Activated CD8-positive, alpha-beta T cell treated with anti-CD3 and anti-CD28 coated beads, Interleukin-2, amount 10 ng/mL, durations not matched to agents 7 days and 5 days (primary cell): ENCODE measurements around the gene GPD2. TPM values are rescaled to one million over a fixed set of nuclear protein-coding genes. Genes with fewer than 3 reads are reported as not detected.
A peak's percentile ranks its signal among the peaks of the same experiment; 100 is the strongest.

Experiments used
- ATAC-seq: fragments of 150-1000 bp; cut with Tn5 transposase; one replicate; pipeline ENCODE4 v1.10.0; 2021; ENCODE audit warnings: moderate library complexity
- CTCF ChIA-PET: fragments of 350-600 bp; sonication (Branson Sonifier 250); formaldehyde crosslinking; loops from one replicate; lab custom pipeline; 2021; ENCODE audit warnings: antibody characterized with exemption; lab: Charles Lee
- POLR2A ChIA-PET: fragments of 350-600 bp; sonication (Branson Sonifier 250); formaldehyde crosslinking; loops from one replicate; lab custom pipeline; 2021; ENCODE audit warnings: antibody characterized with exemption; lab: Charles Lee
- DNase-seq: peaks from one replicate; pipeline ENCODE4 v3.0.0-alpha.2; 2020
- H3K27ac Mint-ChIP-seq: one replicate; pipeline ENCODE4 v1.8.0; 2021; ENCODE audit warnings: mild to moderate bottlenecking, mixed read lengths
- H3K27me3 Mint-ChIP-seq: one replicate; pipeline ENCODE4 v1.8.0; 2021; ENCODE audit warnings: low read depth, mixed read lengths
- H3K36me3 Mint-ChIP-seq: one replicate; pipeline ENCODE4 v1.8.0; 2021; ENCODE audit warnings: low read depth, mixed read lengths
- H3K4me1 Mint-ChIP-seq: one replicate; pipeline ENCODE4 v1.8.0; 2021; ENCODE audit warnings: low read depth, mixed read lengths
- H3K4me3 Mint-ChIP-seq: one replicate; pipeline ENCODE4 v1.8.0; 2021; ENCODE audit warnings: mild to moderate bottlenecking, mixed read lengths
- H3K9me3 Mint-ChIP-seq: one replicate; pipeline ENCODE4 v1.8.0; 2022; ENCODE audit warnings: mixed read lengths; ENCODE audit not compliant: insufficient read depth
- total RNA-seq, 2 experiments: library from RNA; stranded (reverse); gene quantifications; one replicate each; pipeline ENCODE4 v1.2.3, GENCODE V29; 2021

Gene GPD2
- total RNA-seq, 2 experiments from 2014 or later, result 13.6 to 14.7 TPM

- H3K27ac Mint-ChIP-seq, result no peak overlapping the region
- no peak for DNase-seq
- H3K4me3 Mint-ChIP-seq, result peak overlapping the region; percentile 88
- ChIA-PET CTCF (interaction anchor here (0.8 to 1.6 kb wide), 5 partner anchors 23 to 152 kb away, joined by 3 to 12 read pairs (median 4); no protein-coding TSS in a partner anchor), POLR2A (interaction anchor here (0.6 to 2.0 kb wide), 4 partner anchors 37 to 107 kb away, joined by 3 to 5 read pairs (median 4); no protein-coding TSS in a partner anchor)
- peaks cover 18% of the 10 kb centered on the region for H3K36me3 Mint-ChIP-seq
- no peaks in the 10 kb centered on the region for H3K9me3 Mint-ChIP-seq
- no peaks in the 10 kb centered on the region for H3K27me3 Mint-ChIP-seq
- H3K4me1 Mint-ChIP-seq, result peaks cover 28% of the 10 kb centered on the region
- ATAC-seq, result no peak
These were observed 1.2 kb downstream of the GPD2 start for GRCh38 chr2:156437272-156437930.

GRCh38 chr2:156437931-156438410, 1.8 kb downstream of the GPD2 start:
- Mint-ChIP-seq H3K36me3 (peaks cover 18% of the 10 kb centered on the region), H3K9me3 (no peaks in the 10 kb centered on the region), H3K27me3 (no peaks in the 10 kb centered on the region), H3K4me3 (peak overlapping the region; percentile 88), H3K4me1 (peaks cover 28% of the 10 kb centered on the region), H3K27ac (no peak overlapping the region)
- POLR2A ChIA-PET, result no interaction called here
- ATAC-seq, result no peak
- CTCF ChIA-PET, result interaction anchor here (1.4 to 1.6 kb wide), 4 partner anchors 8 to 151 kb away, joined by 3 to 6 read pairs (median 4); no protein-coding TSS in a partner anchor
- no peak for DNase-seq

- DNase-seq, result no peak
- ChIA-PET POLR2A (interaction anchor here (0.7 kb wide), 1 partner anchor 11 kb away, joined by 3 read pairs; no protein-coding TSS in a partner anchor), CTCF (no interaction called here)
- no peak overlapping the region for H3K4me3 Mint-ChIP-seq
- no peaks in the 10 kb centered on the region for H3K27me3 Mint-ChIP-seq
- ATAC-seq, result no peak
- peaks cover 21% of the 10 kb centered on the region for H3K36me3 Mint-ChIP-seq
- peaks cover 15% of the 10 kb centered on the region for H3K4me1 Mint-ChIP-seq
- no peaks in the 10 kb centered on the region for H3K9me3 Mint-ChIP-seq
- no peak overlapping the region for H3K27ac Mint-ChIP-seq
These were observed 6.9 kb downstream of the GPD2 start for GRCh38 chr2:156443089-156443488.

DNA sequence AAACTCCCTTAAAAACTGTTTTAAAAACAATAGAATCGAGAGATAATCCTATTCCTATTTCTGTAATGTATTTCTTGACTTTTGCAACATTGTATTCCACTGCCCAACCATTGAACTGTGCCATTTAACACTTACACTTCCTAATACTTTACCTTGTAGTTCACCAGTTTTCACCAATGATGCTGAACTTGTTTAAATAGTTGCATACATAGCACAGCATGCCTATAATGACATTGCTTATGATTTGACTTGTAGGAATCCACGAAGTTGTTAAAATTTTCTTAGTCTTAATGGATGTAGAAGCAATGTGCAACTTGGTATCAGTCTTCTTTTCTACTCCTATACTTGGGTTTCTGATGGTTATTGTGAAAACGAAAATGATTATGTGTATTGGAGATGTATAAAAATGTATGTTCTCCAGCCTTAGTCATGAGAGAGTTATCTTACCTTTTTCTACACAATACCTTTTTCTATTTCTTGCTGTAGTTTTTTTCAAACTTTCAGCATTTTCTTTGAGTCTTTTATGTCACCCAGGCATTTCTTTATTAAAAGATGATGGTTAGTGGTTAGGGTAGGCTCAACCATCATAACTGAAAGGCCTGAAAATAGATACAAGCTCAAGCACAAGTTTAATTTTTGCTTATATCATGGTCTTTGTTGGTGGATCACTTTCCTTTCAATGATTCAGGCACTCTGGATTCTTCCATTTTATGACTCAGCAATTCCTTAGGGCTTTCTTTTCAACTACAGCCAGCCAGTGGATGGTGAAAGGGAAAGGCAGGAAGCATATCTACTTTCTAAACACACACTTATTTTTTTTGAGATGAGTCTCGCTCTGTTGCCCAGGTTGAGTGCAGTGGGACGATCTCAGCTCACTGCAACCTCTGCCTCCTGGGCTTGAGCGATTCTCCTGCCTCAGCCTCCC, 9.4 kb downstream of the GPD2 start:
- ChIA-PET POLR2A (no interaction called here), CTCF (no interaction called here)
- ATAC-seq (no peak), DNase-seq (no peak)
- Mint-ChIP-seq H3K9me3 (peaks cover 7% of the 10 kb centered on the region), H3K27ac (no peak overlapping the region), H3K36me3 (peaks cover 20% of the 10 kb centered on the region), H3K4me3 (no peak overlapping the region), H3K27me3 (no peaks in the 10 kb centered on the region), H3K4me1 (peaks cover 3% of the 10 kb centered on the region)

DNA sequence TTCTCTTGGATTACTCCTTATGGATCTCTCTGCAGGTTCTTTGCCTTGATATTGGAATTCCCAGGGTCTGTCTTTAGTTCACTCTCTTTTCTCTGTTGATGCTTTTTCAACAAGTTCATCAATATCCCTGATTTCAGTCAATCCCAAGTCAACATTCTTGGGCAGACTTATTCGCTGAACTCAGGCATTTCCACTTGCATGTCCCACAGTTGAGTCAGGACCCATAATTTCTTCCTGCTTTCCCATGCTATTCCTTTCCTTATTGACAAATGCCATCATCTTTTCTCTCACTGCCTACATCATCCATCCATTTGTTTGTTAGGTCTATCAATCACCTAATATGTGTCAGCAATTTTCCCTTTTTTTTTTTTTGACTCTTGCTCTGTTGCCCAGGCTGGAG, 11.6 kb downstream of the GPD2 start:
- peaks cover 7% of the 10 kb centered on the region for H3K9me3 Mint-ChIP-seq
- no peak overlapping the region for H3K4me3 Mint-ChIP-seq
- no peak for DNase-seq
- H3K36me3 Mint-ChIP-seq, result peaks cover 22% of the 10 kb centered on the region
- H3K4me1 Mint-ChIP-seq, result peaks cover 3% of the 10 kb centered on the region
- no peak overlapping the region for H3K27ac Mint-ChIP-seq
- no peak for ATAC-seq
- no peaks in the 10 kb centered on the region for H3K27me3 Mint-ChIP-seq
- POLR2A ChIA-PET, result no interaction called here
- CTCF ChIA-PET, result no interaction called here

- CTCF ChIA-PET, result no interaction called here
- Mint-ChIP-seq H3K9me3 (peaks cover 7% of the 10 kb centered on the region), H3K4me1 (peaks cover 3% of the 10 kb centered on the region), H3K36me3 (peaks cover 25% of the 10 kb centered on the region), H3K27me3 (no peaks in the 10 kb centered on the region), H3K4me3 (no peak overlapping the region), H3K27ac (no peak overlapping the region)
- DNase-seq (no peak), ATAC-seq (no peak)
- POLR2A ChIA-PET, result no interaction called here
These were observed 12.6 kb downstream of the GPD2 start for GRCh38 chr2:156448766-156449165.

DNA sequence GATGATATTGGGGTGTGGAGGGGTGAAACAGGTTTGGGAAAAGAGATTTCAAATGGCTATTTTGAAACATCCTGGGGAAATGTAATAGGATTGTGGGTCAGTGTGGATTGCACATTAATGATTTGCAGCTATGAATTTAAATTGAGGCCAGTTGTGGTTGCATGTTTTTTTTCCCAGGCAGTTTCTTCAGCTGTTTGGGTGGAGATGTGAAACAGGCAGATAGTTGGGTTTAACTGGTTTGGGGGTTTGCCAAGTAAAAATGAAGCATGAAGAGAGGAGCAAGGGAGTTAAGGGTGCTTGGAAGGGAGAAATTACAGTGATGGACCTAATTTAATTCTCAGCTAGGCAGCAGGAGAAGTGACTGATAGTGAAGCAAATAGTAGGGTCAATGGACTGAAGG, 16.8 kb downstream of the GPD2 start:
- no peaks in the 10 kb centered on the region for H3K4me1 Mint-ChIP-seq
- H3K9me3 Mint-ChIP-seq, result peaks cover 7% of the 10 kb centered on the region
- H3K36me3 Mint-ChIP-seq, result peaks cover 20% of the 10 kb centered on the region
- H3K27ac Mint-ChIP-seq, result no peak overlapping the region
- no peaks in the 10 kb centered on the region for H3K27me3 Mint-ChIP-seq
- ChIA-PET POLR2A (no interaction called here), CTCF (no interaction called here)
- no peak overlapping the region for H3K4me3 Mint-ChIP-seq
- no peak for ATAC-seq
- no peak for DNase-seq

DNA sequence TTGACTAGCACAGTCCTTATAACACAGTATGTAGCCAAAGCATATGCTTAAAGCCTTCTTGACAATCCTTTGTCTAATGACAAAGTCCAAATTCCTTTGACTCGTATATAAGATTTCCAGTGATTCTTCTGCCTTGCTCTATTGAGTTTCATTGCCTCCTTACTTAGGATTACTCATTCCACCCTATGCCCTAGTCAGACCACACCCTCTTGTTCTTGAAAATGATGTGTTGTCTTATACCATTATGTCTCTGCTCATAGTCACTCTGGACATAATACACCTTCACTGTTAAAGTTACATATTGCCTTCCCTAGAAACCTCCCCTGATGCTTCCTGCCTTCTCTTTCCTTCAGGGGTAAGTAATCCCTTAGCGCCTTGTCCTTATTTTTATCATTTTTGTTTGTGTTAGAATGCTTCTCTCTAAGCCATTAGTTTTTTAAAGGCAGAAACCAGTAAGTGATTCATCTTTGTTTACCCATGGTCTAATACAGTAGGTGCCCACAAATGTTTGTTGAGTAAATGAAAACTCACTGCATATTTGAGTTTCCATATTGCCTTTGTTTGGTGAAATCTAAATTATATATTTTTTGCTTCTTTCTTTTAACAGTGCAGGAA, 19.3 kb downstream of the GPD2 start:
- Mint-ChIP-seq H3K4me1 (no peaks in the 10 kb centered on the region), H3K36me3 (peaks cover 10% of the 10 kb centered on the region), H3K27ac (no peak overlapping the region), H3K27me3 (no peaks in the 10 kb centered on the region), H3K9me3 (peaks cover under 1% of the 10 kb centered on the region), H3K4me3 (no peak overlapping the region)
- ATAC-seq, result no peak
- DNase-seq, result no peak
- CTCF ChIA-PET, result no interaction called here
- POLR2A ChIA-PET, result no interaction called here

DNA sequence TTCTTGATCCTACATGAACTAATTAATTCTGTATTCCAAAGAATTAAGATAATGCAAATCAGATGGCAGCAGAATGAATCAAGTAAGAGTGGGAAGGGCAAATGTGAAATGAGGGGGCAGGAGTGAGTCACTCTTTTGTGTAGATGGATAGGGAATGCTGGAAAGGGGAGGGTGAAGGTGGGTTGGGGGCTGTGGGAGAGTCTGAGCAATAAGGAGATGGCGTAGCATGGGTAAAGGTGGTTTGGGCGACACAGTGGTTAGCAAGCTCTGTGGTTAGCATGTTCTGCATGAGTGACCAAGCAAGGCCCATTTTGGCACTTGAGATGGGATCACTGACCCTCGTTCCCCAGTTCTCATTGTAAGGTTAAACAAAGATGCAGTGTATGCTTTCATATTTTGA, 20.4 kb downstream of the GPD2 start:
- ChIA-PET CTCF (no interaction called here), POLR2A (no interaction called here)
- Mint-ChIP-seq H3K27me3 (no peaks in the 10 kb centered on the region), H3K9me3 (no peaks in the 10 kb centered on the region), H3K36me3 (peaks cover 10% of the 10 kb centered on the region), H3K4me1 (no peaks in the 10 kb centered on the region), H3K27ac (no peak overlapping the region), H3K4me3 (no peak overlapping the region)
- no peak for ATAC-seq
- no peak for DNase-seq

GRCh38 chr2:156457523-156458517, 21.6 kb downstream of the GPD2 start:
- no peaks in the 10 kb centered on the region for H3K4me1 Mint-ChIP-seq
- CTCF ChIA-PET, result no interaction called here
- no peak overlapping the region for H3K4me3 Mint-ChIP-seq
- H3K36me3 Mint-ChIP-seq, result peaks cover 3% of the 10 kb centered on the region
- no peaks in the 10 kb centered on the region for H3K9me3 Mint-ChIP-seq
- no peaks in the 10 kb centered on the region for H3K27me3 Mint-ChIP-seq
- ATAC-seq (no peak), DNase-seq (no peak)
- H3K27ac Mint-ChIP-seq, result no peak overlapping the region
- POLR2A ChIA-PET, result no interaction called here

- H3K9me3 Mint-ChIP-seq, result no peaks in the 10 kb centered on the region
- H3K36me3 Mint-ChIP-seq, result no peaks in the 10 kb centered on the region
- POLR2A ChIA-PET, result no interaction called here
- H3K27me3 Mint-ChIP-seq, result no peaks in the 10 kb centered on the region
- H3K27ac Mint-ChIP-seq, result no peak overlapping the region
- no peaks in the 10 kb centered on the region for H3K4me1 Mint-ChIP-seq
- CTCF ChIA-PET, result interaction anchor here (0.7 kb wide), 1 partner anchor 22 kb away, joined by 3 read pairs; no protein-coding TSS in a partner anchor
- DNase-seq (no peak), ATAC-seq (no peak)
- H3K4me3 Mint-ChIP-seq, result no peak overlapping the region
These were observed 23.5 kb downstream of the GPD2 start for GRCh38 chr2:156459720-156460119.
